Measurements from ENCODE around the gene TLE5.

DNA sequence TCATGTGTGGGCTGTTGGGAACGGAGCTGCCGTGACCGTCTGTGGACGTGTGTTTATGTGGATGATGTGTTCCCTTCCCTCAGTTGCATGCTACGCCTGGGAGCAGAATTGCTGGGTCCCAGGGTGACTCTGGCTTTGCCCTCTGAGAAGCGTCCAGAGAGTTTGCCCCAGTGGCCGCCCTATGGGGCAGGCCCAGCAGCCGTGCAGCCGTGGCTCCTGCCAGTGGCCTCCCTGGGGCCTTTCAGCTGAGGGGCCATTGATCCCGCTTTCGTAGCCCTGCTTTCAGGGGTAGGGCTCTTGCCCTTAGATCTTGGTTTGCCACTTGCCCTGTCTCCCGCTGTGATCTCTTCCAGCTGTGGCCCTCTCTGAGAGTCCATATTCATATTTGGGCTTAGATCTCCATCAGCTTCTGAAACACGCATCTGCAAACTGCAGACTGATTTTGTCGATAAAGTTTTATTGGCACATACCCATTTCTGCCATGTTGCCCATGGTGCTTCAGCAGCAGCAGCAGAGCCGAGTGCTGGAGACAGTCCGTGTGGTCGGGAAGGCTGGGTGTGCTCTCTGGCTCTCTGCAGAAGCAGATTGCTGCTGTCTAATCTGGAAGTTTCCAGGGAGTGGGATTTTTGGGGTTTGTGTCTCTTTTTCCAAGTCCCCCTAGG lies 49.4 kb upstream of the TLE5 start:
- TF ChIP-seq POLR2A (IDR thresholded peaks at IDR 0.05) (no peak), CTCF (IDR thresholded peaks at IDR 0.05) (no peak)
